OCI-LY1 (cell line): ENCODE results near the gene CDH13.

Experiments used
- EZH2 ChIP-seq: fragments of 200-600 bp; sonication (generic), shearing (Covaris generic); IDR thresholded peaks from 2 replicates; pipeline ENCODE4 v1.8.0; 2017; ENCODE audit warnings: borderline replicate concordance, mixed run types, mild to moderate bottlenecking, antibody characterized with exemption, low read length, moderate library complexity, mixed read lengths
- TF ChIP-seq, protein P1 (sequence below): fragments of 200-600 bp; sonication (generic), shearing (Covaris generic); IDR thresholded peaks from 2 replicates; pipeline ENCODE4 v1.5.1; 2017; ENCODE audit warnings: mild to moderate bottlenecking, antibody characterized with exemption, low read length, moderate library complexity, mixed read lengths

DNA sequence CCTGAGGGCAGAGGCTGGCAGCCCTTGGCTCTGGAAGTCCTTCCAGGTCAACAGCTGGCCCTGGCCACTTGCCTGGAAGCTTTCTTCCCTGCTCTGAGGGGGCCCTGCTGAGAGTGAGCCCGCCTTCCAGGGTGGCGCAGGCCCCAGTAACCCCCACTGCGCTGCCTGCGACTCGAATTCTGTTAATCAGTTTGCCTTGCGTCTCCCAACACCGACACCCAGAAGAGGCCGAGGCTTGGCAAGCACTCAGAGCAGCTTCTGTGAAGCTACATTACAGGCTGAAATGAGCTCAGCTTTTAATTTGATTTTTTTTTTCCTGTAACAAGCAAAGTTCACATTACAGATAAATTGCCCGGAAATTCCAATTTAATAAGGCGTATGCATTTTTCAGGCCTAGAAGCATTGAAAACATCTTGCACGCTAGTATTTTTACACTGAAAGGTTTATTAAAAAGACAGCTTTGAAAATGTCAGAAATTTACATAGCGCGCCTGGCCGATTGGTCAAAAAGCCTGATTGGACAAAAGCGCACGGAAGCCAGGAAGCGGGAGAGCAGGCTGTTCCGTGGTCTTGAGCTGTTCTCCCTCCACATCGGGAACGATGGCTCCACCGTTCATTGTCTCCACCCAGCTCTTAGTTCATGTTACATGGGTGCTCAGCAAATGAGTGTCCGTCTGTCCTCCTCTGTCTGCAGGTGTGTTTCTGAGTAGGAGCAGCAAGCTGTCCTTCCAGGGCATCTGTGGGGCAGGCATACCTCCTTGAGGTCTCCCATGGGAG is 1115.5 kb downstream of the CDH13 start:
- TF ChIP-seq, protein P1, sequence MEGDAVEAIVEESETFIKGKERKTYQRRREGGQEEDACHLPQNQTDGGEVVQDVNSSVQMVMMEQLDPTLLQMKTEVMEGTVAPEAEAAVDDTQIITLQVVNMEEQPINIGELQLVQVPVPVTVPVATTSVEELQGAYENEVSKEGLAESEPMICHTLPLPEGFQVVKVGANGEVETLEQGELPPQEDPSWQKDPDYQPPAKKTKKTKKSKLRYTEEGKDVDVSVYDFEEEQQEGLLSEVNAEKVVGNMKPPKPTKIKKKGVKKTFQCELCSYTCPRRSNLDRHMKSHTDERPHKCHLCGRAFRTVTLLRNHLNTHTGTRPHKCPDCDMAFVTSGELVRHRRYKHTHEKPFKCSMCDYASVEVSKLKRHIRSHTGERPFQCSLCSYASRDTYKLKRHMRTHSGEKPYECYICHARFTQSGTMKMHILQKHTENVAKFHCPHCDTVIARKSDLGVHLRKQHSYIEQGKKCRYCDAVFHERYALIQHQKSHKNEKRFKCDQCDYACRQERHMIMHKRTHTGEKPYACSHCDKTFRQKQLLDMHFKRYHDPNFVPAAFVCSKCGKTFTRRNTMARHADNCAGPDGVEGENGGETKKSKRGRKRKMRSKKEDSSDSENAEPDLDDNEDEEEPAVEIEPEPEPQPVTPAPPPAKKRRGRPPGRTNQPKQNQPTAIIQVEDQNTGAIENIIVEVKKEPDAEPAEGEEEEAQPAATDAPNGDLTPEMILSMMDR: no peak
- TF ChIP-seq EZH2: no peak
